CD4-positive, alpha-beta T cell treated with Interleukin-6 at 100 ng/mL for 8 hours (primary cell): ENCODE results near the gene CNKSR3.

Experiments used
- DNase-seq: peaks from one replicate; pipeline ENCODE4 v3.0.0-alpha.2; 2020; ENCODE audit warnings: mixed read lengths, low spot score

Gene CNKSR3

GRCh38 chr6:154383273-154383672 lies 127.2 kb downstream of the CNKSR3 start:
- DNase-seq = no peak

GRCh38 chr6:154382740-154383139 lies 127.7 kb downstream of the CNKSR3 start:
- no peak for DNase-seq

DNA sequence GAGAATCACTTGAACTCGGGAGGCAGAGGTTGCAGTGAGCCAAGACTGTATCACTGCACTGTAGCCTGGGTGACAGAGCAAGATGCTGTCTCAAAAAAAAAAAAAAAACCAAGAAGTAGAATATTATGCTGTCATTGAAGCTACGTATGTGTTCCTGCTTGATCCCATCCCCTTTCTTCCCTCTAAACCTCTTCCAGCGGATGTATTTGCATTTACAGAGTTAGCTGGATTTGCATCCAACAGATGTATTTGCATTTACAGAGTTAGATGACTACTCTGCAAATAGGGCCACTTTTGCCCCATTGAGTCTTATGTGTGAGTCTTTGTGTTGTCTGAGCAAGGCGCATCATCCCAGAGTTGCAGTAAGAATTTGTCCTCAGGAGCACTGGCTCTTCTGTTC lies 128.9 kb downstream of the CNKSR3 start:
- no peak for DNase-seq

DNA sequence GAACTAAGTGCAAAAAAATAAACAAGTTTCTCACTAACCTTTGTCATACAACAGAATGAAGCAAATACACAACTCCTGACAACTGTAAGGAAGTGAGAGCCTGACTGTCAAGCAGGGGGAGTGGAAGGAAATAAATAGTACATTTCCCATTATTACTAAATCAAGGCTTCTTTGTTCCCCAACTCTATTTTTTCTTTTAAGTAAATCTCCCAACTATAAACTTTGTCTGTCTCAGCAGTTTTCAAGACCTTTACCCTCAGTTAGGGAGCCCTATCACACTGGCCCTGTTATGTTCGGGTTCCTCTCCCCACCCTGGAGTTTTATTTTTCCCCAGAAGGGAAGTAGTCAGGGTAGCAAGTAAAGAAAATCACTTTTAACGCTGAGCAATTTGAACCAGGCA lies 129.7 kb downstream of the CNKSR3 start:
- DNase-seq = no peak

- DNase-seq = no peak
These were observed 130.9 kb downstream of the CNKSR3 start for GRCh38 chr6:154379585-154379984.

DNA sequence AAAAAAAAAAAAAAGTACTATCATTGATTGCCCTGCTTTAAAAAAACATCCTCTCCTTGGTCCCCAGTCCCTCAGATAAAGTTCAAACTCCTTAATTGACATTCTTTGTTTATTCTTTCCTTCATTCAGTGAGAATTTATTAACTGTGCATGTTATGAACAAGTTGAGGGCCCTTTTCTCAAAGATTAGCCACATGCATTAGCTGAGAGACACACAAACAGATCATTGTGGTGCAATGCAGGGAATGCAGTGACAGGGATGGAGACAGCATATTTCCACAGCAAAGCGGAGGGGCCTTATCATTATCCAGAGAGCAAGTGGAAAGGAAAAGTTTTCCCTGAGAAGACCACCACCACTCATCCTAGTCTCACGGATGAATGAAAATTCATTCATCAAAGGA lies 132.0 kb downstream of the CNKSR3 start:
- no peak for DNase-seq

DNA sequence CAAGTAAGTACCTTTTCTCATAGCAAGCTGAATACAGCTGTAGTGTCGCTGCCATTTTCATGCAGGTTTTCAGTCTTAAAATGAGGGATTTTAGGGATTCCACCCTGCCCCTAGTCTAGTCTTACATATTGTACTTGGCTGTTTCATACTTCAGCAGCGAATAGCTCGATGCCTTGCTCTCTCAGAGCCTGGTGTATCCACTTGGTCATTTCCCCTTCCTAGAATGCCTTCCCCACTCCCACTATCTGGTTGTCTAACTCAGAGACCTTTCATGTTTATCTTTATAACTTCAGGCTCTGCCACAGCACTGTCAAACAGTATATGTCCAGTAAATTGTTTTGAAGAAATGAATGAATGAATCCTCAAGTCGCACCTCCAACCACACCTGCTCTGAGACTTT lies 132.8 kb downstream of the CNKSR3 start:
- DNase-seq = no peak

GRCh38 chr6:154373971-154374370 lies 136.5 kb downstream of the CNKSR3 start:
- DNase-seq = no peak

DNA sequence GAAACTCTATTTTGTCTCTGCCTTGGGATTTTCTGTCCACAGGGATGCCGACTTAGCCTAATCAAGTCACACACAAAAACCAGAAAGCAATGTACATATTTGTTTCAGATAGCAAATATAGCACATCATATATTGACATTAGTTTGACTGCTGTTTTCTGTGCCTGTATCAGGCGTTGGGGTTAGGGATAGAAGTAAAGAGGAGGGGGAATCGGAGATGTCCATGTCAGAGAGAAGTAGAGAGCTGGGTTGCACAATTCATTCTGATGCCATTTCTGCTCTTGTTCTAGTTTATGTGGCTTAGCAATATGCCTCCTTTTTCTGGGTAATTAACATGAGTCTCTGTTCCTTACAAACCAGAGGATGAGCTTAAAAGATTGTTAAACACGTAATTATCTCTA lies 139.2 kb downstream of the CNKSR3 start:
- DNase-seq = no peak

DNA sequence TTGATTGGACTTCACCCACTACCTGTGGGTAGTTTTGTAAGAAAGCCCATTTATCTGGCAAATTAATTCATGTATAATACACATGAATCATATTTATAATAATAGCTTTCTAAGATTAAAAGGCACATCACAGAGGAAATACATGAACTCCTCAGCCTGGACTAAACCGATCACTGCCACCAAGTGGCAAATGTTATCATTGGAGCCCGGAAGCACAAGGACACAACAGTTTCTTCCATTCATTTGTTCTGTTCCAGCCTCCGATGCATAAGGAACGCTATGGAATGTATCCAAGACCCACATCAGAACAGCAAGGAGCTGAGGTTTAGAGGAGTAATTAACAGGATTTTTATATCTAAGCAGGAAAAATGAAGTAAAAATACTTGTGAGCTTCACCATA lies 139.9 kb downstream of the CNKSR3 start:
- peak; percentile 16 for DNase-seq

GRCh38 chr6:154367839-154368695 lies 142.4 kb downstream of the CNKSR3 start:
- DNase-seq = no peak

DNA sequence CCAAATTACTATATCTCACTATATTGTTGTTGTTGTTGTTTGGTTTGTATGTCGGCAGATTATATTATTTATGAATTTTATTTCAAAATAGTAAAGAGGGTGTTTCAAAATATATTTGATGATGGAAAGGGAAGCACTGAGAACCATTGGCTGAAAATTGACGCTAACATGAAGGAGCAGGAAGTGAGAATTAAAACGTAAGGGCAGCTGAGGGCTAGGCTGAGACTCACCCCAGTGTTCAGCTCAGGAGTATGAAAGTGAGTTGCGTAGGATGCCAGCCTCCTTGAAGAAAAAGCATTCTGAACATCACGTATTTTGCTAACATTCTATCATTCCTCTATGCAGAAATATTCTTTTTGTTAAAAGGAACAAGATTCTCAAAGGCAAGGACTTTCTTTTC lies 143.1 kb downstream of the CNKSR3 start:
- no peak for DNase-seq

GRCh38 chr6:154363821-154364220 lies 146.7 kb downstream of the CNKSR3 start:
- no peak for DNase-seq

GRCh38 chr6:154361476-154361875 lies 149.0 kb downstream of the CNKSR3 start:
- no peak for DNase-seq

DNA sequence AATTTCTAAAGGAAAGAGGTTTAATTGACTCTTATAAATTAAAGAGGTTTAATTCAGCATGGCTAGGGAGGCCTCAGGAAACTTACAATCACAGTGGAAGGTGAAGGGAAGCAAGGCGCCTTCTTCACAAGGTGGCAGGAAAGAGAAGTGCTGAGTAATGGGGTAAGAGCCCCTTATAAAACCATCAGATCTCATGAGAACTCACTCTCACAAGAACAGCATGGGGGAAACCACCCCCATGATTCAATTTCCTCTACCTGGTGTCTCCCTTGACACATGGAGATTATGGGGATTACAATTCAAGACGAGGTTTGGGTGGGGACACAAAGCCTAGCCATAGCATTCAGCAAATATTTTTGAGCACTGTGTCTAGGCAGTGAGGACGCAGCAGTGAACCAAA lies 150.0 kb downstream of the CNKSR3 start:
- no peak for DNase-seq

GRCh38 chr6:154359679-154360078 lies 150.8 kb downstream of the CNKSR3 start:
- DNase-seq = no peak

DNA sequence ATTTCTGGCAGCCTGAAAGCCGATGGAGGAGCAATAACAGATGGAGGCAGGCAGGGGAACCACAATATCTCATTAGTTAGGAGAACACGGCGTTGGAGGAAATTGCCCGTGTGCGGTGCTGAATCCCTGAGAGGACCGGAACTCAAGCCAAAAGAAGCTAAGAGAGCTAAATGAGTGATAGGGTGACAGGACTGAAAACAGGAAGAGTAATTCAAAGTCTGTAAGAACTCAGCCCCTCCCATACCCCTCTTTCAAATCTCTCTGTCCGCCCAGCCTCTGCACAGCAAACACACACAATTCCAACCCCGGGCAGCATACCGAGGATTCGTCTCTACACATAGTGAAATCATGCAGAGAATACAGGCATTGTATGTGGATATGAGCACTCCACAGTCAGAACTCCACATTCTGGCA lies 151.3 kb downstream of the CNKSR3 start:
- DNase-seq = no peak

DNA sequence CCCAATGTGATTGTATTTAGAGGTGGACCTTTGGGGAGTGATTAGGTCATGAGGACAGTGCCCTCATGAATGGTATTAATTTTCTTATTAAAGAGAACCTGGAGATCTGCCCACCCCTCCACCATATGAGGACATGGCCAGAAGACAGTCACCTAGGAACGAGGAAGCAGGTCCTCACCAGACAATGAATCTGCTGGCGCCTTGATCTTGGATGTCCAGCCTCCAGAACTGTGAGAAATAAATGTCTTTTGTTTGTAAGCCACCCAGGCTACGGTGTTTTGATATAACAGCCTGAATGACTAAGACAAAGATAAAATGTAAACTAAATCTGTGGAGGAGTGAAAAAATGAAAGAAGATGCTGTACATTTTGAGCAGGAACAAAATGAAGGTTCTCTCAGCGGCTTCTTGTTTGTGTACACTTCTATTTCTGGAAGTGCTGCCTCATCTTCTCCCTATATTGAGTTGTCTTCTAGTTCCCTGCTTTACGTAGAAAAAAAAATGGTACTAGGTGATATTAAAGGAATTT lies 152.4 kb downstream of the CNKSR3 start:
- no peak for DNase-seq

DNA sequence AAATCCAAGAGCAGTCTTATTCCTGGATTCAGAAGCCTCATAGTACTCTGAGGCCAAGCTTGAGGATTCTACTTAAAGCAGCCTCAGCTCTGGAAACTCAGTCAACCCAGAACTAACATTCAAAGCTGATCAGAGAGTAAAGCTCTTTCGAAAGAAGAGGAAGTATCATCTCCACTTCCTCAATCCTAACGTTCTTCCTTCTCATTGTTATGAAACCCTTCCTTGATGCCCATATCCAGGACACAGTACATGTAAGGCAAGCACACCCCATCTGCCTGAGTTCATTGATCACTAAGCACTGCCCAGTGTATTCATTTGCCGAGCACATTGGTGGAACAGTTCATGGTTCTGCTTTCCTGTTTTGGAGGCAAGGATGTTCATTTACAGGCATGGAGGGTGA lies 153.8 kb downstream of the CNKSR3 start, which contains the start of gene IPCEF1:
Gene IPCEF1 (minus strand): TSS at position 114 of the 400 bp plus-strand sequence. CDS start 90,856 bp downstream, outside the sequence.
- no peak for DNase-seq

- DNase-seq = no peak
These were observed 154.4 kb downstream of the CNKSR3 start for GRCh38 chr6:154356113-154356512.

GRCh38 chr6:154354265-154354777 lies 156.2 kb downstream of the CNKSR3 start:
- DNase-seq = no peak

DNA sequence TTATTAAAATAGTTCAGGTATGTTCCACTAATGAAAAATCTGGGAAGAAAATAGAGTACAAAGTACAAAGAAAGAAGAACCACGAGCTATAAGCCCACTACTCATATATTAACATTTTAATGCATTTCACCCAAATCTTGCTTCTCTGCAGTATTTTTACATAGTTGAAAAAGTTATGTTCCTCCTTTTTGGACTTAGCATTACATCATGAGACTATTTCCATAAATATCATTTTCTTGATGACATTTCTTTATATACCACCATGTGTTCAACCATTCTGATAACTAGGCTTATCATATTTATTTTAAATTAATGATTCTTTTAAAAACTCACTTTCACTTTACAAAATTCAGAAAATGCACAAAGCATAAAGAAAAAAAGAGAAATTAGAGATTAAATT lies 156.9 kb downstream of the CNKSR3 start:
- no peak for DNase-seq

GRCh38 chr6:154352898-154353585 lies 157.4 kb downstream of the CNKSR3 start:
- DNase-seq = no peak
